Colonic mucosa (tissue), 4 donors: ENCODE data around the gene DIPK2A. TPM values are rescaled to one million over a fixed set of nuclear protein-coding genes. Genes with fewer than 3 reads are reported as not detected.

ENCODE experiments used
- DNase-seq: peaks from one replicate; pipeline ENCODE4 v3.0.0-alpha.2; 2020
- H3K27ac ChIP-seq: fragments of 200-600 bp; one replicate; pipeline ENCODE4 v1.8.0; 2021
- H3K27me3 ChIP-seq: fragments of 200-600 bp; one replicate; pipeline ENCODE4 v1.8.0; 2021
- H3K36me3 ChIP-seq: fragments of 200-600 bp; one replicate; pipeline ENCODE4 v1.8.0; 2021
- H3K4me1 ChIP-seq: fragments of 200-600 bp; one replicate; pipeline ENCODE4 v1.8.0; 2021; ENCODE audit warnings: mild to moderate bottlenecking
- H3K4me3 ChIP-seq: fragments of 200-600 bp; one replicate; pipeline ENCODE4 v1.8.0; 2021
- H3K9ac ChIP-seq, 2 donors: one replicate each; pipeline ENCODE4 v1.7.0; 2013; ENCODE audit warnings: control low read depth in 2 of 2, low read depth in 2 of 2, low read length in 2 of 2
- H3K9me3 ChIP-seq: fragments of 200-600 bp; one replicate; pipeline ENCODE4 v1.8.0; 2021
- CTCF ChIP-seq: fragments of 200-600 bp; IDR thresholded peaks from one replicate; pipeline ENCODE4 v1.8.0; 2022; ENCODE audit warnings: antibody characterized with exemption, mild to moderate bottlenecking
- intact Hi-C: fragments of 100-400 bp; cut with DNase I; formaldehyde crosslinking; loops from one replicate; pipeline ENCODE4 v1.14.1; 2022
- total RNA-seq, 2 donors: library from RNA; stranded (reverse); fragmentation: NEBNext Ultra II Directional in 1 of 2; extraction: Animal tissue kit (Norgen Biotek cat#: 25700) in 1 of 2; gene quantifications; one replicate each; pipeline ENCODE4 v1.2.1, GENCODE V29; 2021
- donor health status: healthy.
- donor health status: DM: no; HTN: no; CAD: no.
- donor health status: DM: no; HTN: no; CAD: no.

The DIPK2A gene
- total RNA-seq, 2 donors from 2014 or later, result 19.3 to 21.4 TPM

- no peak overlapping the region for H3K27ac ChIP-seq
- H3K9ac ChIP-seq, result no peak overlapping the region
- intact Hi-C loops, result no loop called here
- H3K27me3 ChIP-seq, result no peaks in the 10 kb centered on the region
- no peaks in the 10 kb centered on the region for H3K9me3 ChIP-seq
- no peaks in the 10 kb centered on the region for H3K36me3 ChIP-seq
- no peak for DNase-seq
- H3K4me3 ChIP-seq, result no peak overlapping the region
- no peaks in the 10 kb centered on the region for H3K4me1 ChIP-seq
- no peak for TF ChIP-seq CTCF
Measured at GRCh38 chr3:143935678-143936077, 35.9 kb upstream of the DIPK2A start.

- TF ChIP-seq CTCF, result no peak
- H3K4me3 ChIP-seq, result no peak overlapping the region
- H3K9me3 ChIP-seq, result no peaks in the 10 kb centered on the region
- intact Hi-C loops, result loop anchor here (5.0 kb wide), 1 partner anchor 179 kb away; no protein-coding TSS in a partner anchor
- no peaks in the 10 kb centered on the region for H3K27me3 ChIP-seq
- H3K4me1 ChIP-seq, result no peaks in the 10 kb centered on the region
- H3K9ac ChIP-seq, result no peak overlapping the region
- no peaks in the 10 kb centered on the region for H3K36me3 ChIP-seq
- H3K27ac ChIP-seq, result no peak overlapping the region
- DNase-seq, result no peak
Measured at GRCh38 chr3:143950810-143951209, 20.8 kb upstream of the DIPK2A start.

- Histone ChIP-seq H3K27me3 (no peaks in the 10 kb centered on the region), H3K36me3 (no peaks in the 10 kb centered on the region), H3K4me3 (no peak overlapping the region), H3K9ac (no peak overlapping the region), H3K27ac (no peak overlapping the region), H3K9me3 (no peaks in the 10 kb centered on the region), H3K4me1 (no peaks in the 10 kb centered on the region)
- peak; percentile 48 for TF ChIP-seq CTCF
- intact Hi-C loops, result loop anchor here (5.0 kb wide), 1 partner anchor 179 kb away; no protein-coding TSS in a partner anchor
- DNase-seq, result no peak
Measured at GRCh38 chr3:143951351-143951971, 20.2 kb upstream of the DIPK2A start.

GRCh38 chr3:143952569-143953072 lies 19.0 kb upstream of the DIPK2A start:
- Histone ChIP-seq H3K4me1 (no peaks in the 10 kb centered on the region), H3K27ac (no peak overlapping the region), H3K27me3 (no peaks in the 10 kb centered on the region), H3K36me3 (no peaks in the 10 kb centered on the region), H3K9me3 (no peaks in the 10 kb centered on the region), H3K9ac (no peak overlapping the region), H3K4me3 (no peak overlapping the region)
- DNase-seq, result no peak
- intact Hi-C loops, result loop anchor here (5.0 kb wide), 1 partner anchor 180 kb away; no protein-coding TSS in a partner anchor
- TF ChIP-seq CTCF, result no peak

- Histone ChIP-seq H3K27ac (no peak overlapping the region), H3K9me3 (no peaks in the 10 kb centered on the region), H3K9ac (no peak overlapping the region), H3K4me1 (no peaks in the 10 kb centered on the region), H3K36me3 (no peaks in the 10 kb centered on the region), H3K4me3 (no peak overlapping the region), H3K27me3 (no peaks in the 10 kb centered on the region)
- TF ChIP-seq CTCF, result no peak
- intact Hi-C loops, result no loop called here
- DNase-seq, result no peak
Measured at GRCh38 chr3:143955113-143955512, 16.5 kb upstream of the DIPK2A start.
